ENCODE data around the gene OSCP1. TPM values are rescaled to one million over a fixed set of nuclear protein-coding genes. Genes with fewer than 3 reads are reported as not detected.

Gene OSCP1
- total and polyA plus RNA-seq, 8 donors = 9.3 to 23.4 (median 14.5) TPM

DNA sequence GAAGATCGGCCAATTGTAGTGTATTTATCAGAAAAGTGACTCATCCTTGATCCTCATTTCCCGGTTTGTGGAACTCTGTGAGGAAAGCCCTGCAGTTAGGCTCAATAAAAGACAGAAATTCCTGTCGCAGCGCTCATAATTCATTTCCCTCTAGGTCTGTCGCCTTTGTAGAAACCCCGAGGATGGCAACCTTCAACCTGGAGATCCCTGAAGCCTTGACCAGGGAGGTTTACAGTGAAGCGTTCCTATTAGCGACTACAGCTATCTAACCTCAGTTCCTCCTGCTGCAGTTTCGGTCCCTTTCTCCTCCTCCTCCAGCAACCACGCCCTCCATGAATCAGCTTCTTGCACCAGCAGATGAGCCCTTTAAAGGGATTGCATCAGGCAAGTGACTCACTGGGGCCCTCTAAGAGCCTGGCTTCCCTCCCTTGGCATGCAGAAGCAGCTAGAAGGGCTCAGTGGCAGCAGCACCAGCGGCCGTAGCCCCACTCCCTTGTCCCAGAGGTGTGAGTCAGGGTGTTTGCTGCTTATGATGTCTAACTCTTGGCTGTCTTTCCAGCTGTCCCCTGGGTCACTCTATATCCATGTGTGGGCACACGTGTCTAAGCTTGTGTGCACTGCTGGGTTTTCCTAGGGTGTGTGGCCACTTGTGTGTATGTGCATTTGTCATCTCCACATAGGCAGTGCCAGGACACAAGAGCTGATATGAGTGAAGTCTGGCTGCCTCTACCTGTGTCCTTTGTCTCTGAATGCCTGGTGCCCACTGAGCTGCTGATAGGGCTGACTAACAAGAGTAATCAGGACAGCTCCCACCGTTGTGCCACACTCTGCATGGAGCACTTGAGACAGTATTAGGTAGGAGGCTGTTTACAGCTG is 63.7 kb downstream of the OSCP1 start:
- ATAC-seq = peak; percentile 81
- Histone ChIP-seq H3K36me3 (peaks cover 0 to 27% of the 10 kb centered on the region in 2 donors), H3K4me1 (peaks cover 28 to 68% of the 10 kb centered on the region in 2 donors), H3K9me3 (no peaks in the 10 kb centered on the region), H3K4me3 (peak overlapping the region; percentile 33 to 93), H3K27ac (peak overlapping the region; percentile 98 to 99), H3K27me3 (no peaks in the 10 kb centered on the region)
- TF ChIP-seq, protein P1, sequence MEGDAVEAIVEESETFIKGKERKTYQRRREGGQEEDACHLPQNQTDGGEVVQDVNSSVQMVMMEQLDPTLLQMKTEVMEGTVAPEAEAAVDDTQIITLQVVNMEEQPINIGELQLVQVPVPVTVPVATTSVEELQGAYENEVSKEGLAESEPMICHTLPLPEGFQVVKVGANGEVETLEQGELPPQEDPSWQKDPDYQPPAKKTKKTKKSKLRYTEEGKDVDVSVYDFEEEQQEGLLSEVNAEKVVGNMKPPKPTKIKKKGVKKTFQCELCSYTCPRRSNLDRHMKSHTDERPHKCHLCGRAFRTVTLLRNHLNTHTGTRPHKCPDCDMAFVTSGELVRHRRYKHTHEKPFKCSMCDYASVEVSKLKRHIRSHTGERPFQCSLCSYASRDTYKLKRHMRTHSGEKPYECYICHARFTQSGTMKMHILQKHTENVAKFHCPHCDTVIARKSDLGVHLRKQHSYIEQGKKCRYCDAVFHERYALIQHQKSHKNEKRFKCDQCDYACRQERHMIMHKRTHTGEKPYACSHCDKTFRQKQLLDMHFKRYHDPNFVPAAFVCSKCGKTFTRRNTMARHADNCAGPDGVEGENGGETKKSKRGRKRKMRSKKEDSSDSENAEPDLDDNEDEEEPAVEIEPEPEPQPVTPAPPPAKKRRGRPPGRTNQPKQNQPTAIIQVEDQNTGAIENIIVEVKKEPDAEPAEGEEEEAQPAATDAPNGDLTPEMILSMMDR (IDR thresholded peaks at IDR 0.05) = no peak
- DNase-seq = peak; percentile 70 to 96 (median 93)
- intact Hi-C loops (cut with DNase I) = no loop called here

DNA sequence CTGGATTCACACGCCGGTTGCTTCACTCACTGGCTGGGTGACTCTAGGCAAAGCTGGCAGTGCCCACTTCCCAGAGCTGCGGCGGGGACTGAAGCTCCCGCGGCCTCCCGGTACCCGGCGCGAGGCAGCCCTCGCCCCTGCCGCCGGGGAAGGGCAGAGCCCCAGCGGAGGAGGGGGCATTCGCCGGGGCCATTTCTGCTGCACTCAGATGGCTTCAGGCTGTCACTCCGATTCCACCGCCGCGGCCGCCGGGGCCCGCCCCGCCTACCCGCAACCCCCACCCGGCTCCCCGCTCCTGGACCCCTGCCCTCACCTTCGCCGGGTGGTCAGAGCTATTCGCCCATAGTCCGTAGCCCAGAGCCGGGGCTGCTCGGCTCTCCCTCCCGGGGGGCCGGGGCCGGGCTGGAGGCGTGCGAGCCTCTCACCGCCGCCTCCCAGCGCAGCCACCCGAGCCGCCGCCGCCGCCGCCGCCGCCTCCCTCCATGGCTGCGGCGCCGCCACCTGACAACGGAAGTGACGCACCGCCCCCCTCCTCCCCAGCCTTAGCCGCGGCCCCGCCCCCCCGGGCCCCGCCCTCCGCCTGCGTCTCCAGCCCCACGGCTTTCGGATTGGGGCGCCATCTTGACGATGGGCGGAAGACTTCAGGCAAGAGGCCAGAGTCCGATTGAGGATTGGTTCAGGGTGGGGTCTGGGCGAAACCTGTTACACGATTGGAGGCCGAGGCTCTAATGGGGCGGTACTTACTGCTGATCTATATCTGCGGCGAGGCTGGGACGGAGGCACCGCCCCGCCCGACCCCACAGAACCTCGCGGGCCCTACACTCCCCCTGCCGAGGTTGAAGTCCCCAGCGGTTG is 64.6 kb downstream of the OSCP1 start, which contains the start of gene STK40:
Gene STK40, minus strand, starts transcription at position 515 of the 855 bp plus-strand sequence. CDS start 24,592 bp downstream, outside the sequence.
- Histone ChIP-seq H3K36me3 (peaks cover 0 to 18% of the 10 kb centered on the region in 2 donors), H3K4me1 (peaks cover 28 to 77% of the 10 kb centered on the region in 2 donors), H3K4me3 (peak within 1 kb of the TSS; percentile 93 to 100), H3K27me3 (no peaks in the 10 kb centered on the region), H3K27ac (peak within 1 kb of the TSS; percentile 98 to 99), H3K9me3 (no peaks in the 10 kb centered on the region)
- intact Hi-C loops (cut with DNase I) = no loop called here
- DNase-seq = peak; percentile 98 to 99 (median 98)
- ATAC-seq = peak; percentile 88
- TF ChIP-seq, protein P1 (IDR thresholded peaks at IDR 0.05) = no peak

DNA sequence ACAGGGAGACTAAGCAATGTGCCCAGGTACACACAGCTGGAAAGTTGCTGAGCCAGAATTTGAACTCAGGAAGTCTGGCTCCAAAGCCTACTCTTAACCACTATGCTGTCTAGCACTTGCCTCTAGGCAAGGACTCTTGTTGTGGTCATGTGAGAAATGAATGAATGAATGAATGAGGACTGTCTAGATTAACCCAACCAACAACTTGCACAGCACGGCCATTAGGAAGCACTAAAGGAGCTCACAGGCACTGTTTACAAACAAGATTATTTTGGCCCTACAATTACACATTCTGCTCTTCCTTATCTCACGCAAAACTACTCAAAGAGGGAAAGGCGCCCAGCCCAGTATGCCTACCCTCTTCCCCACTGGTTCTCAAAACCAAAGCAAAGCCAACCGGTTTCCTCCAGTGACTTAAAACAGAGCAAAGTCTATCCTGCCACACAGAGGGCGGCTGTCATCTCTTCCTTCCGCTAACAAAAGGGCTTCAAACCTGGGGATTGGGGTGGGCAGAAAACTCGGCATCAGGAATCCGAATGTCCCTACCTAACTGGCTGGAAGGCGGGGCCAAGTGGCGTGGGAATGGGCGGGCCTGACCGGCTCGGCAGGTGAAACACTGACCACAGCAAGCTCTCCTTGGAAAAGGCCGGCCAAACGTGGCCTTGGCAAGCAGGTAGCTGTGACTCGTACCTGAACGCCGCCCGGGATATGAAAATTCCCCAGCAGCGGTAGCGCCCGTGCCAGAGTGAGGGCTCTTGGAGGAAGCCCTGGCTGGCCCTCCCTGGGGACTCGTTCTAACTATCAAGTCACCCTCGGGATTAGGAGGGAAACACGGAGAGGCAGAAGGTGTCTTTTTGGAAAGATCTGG is 65.5 kb downstream of the OSCP1 start:
- TF ChIP-seq, protein P1 (IDR thresholded peaks at IDR 0.05) = no peak
- Histone ChIP-seq H3K9me3 (no peaks in the 10 kb centered on the region), H3K4me3 (peak overlapping the region; percentile 93 to 100), H3K27ac (peak overlapping the region; percentile 98 to 99), H3K36me3 (peaks cover 0 to 11% of the 10 kb centered on the region in 2 donors), H3K4me1 (peaks cover 28 to 79% of the 10 kb centered on the region in 2 donors), H3K27me3 (no peaks in the 10 kb centered on the region)
- peak; percentile 31 for ATAC-seq
- intact Hi-C loops (cut with DNase I) = no loop called here
- DNase-seq = peak in 3 of 4 donors; percentile 40 to 94 (median 85)

DNA sequence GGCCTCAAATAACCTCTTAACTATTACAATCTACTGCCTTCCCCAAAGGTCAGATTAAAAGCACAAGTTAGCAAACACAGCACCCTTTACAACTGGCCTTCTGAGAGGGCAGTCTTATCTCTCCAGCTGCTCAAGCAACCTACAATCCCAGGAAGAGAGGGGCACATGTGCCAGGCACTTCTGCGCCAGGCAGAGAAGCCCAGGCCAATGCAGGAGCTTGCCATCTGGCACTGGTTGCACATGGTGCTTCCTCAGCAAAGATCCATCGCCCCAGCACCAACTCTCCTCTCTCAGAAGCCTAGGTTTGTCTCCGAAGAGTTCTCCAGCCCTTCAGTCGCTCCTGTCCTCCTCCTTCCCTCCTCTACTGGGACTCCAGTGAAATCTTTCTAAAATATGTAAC is 67.0 kb downstream of the OSCP1 start:
- Histone ChIP-seq H3K27ac (no peak overlapping the region), H3K36me3 (no peaks in the 10 kb centered on the region), H3K4me3 (no peak overlapping the region), H3K9me3 (no peaks in the 10 kb centered on the region), H3K4me1 (peaks cover 28 to 79% of the 10 kb centered on the region in 2 donors), H3K27me3 (no peaks in the 10 kb centered on the region)
- no peak for ATAC-seq
- no peak for DNase-seq
- intact Hi-C loops (cut with DNase I) = no loop called here
- TF ChIP-seq, protein P1 (IDR thresholded peaks at IDR 0.05) = no peak
